Loucy (cell line): ENCODE measurements around the gene TBC1D24.

Experiments
- H2AFZ ChIP-seq: fragments of 200-600 bp; sonication (generic); 2 replicates; pipeline ENCODE4 v1.6.0; 2016; ENCODE audit warnings: antibody characterized with exemption, mild to moderate bottlenecking, low read length, moderate library complexity
- H3F3A ChIP-seq: fragments of 200-600 bp; 2 replicates; pipeline ENCODE4 v1.6.0; 2016; ENCODE audit warnings: antibody characterized with exemption, low read depth, mild to moderate bottlenecking
- H3K27me3 ChIP-seq: fragments of 200-600 bp; sonication (generic); 2 replicates; pipeline ENCODE4 v1.6.1; 2014; ENCODE audit warnings: low read length, mild to moderate bottlenecking; ENCODE audit not compliant: insufficient read depth, poor library complexity, severe bottlenecking
- H3K36me3 ChIP-seq: fragments of 200-600 bp; sonication (generic); 2 replicates; pipeline ENCODE4 v1.6.1; 2016; ENCODE audit warnings: low read length; ENCODE audit not compliant: insufficient read depth
- H3K4me1 ChIP-seq: fragments of 200-600 bp; sonication (generic); 2 replicates; pipeline ENCODE4 v1.5.1; 2014; ENCODE audit warnings: low read length, mild to moderate bottlenecking; ENCODE audit not compliant: insufficient read depth, poor library complexity, severe bottlenecking
- H3K4me2 ChIP-seq: fragments of 200-600 bp; sonication (generic); 2 replicates; pipeline ENCODE4 v1.6.0; 2014; ENCODE audit warnings: antibody characterized with exemption, low read length, low read depth, mild to moderate bottlenecking; ENCODE audit not compliant: poor library complexity, severe bottlenecking
- H3K4me3 ChIP-seq: fragments of 200-600 bp; sonication (generic); 2 replicates; pipeline ENCODE4 v1.5.1; 2014; ENCODE audit warnings: low read length, mild to moderate bottlenecking, mixed read lengths; ENCODE audit not compliant: poor library complexity, severe bottlenecking
- H3K79me2 ChIP-seq: fragments of 200-600 bp; sonication (generic); 2 replicates; pipeline ENCODE4 v1.6.1; 2014; ENCODE audit warnings: low read length; ENCODE audit not compliant: insufficient read depth
- H3K9ac ChIP-seq: fragments of 200-600 bp; sonication (generic); 2 replicates; pipeline ENCODE4 v1.6.0; 2014; ENCODE audit warnings: mild to moderate bottlenecking, low read depth, low read length, moderate library complexity; ENCODE audit not compliant: poor library complexity, severe bottlenecking
- H3K9me2 ChIP-seq: fragments of 200-600 bp; sonication (generic); replicated peaks from 2 replicates; pipeline ENCODE4 v1.6.1; 2016; ENCODE audit warnings: low read depth, low read length, mixed read lengths
- H3K9me3 ChIP-seq: fragments of 200-600 bp; sonication (generic); 2 replicates; pipeline ENCODE4 v1.6.1; 2014; ENCODE audit warnings: mild to moderate bottlenecking, antibody characterized with exemption, low read length, low read depth; ENCODE audit not compliant: insufficient read depth
- H4K20me1 ChIP-seq: fragments of 200-600 bp; sonication (generic); 2 replicates; pipeline ENCODE4 v1.6.0; 2014; ENCODE audit warnings: antibody characterized with exemption, low read length, mild to moderate bottlenecking; ENCODE audit not compliant: insufficient read depth, poor library complexity, severe bottlenecking
- EZH2phosphoT487 ChIP-seq: fragments of 200-600 bp; IDR thresholded peaks from 2 replicates; pipeline ENCODE4 v1.6.1; 2018; ENCODE audit warnings: antibody characterized with exemption, mild to moderate bottlenecking, moderate library complexity, borderline replicate concordance
- TF ChIP-seq, protein P1 (sequence below): fragments of 200-600 bp; sonication (generic); conservative IDR thresholded peaks from 2 replicates; pipeline ENCODE4 v1.5.1; 2014; ENCODE audit warnings: mild to moderate bottlenecking, antibody characterized with exemption, low read length

The TBC1D24 gene

DNA sequence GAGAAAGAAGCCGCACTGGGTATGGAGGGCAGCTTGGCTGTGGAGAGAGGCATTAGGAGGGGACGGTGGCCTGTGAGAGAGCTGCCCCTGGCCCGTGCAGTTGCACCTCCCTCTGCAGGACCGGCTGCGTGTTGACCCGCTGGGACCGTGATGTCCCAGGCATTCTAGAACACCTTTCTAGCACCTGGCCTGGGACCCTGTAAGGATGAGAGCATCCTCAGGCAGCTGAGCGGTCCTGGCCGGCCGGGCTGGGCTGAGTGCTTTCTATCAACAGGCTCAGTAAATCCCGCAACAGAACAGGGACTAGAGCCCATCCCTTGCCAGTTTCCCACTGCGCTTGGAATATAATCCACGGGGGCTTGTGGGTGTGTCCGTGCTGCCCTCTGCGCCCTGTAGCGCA lies 14.7 kb downstream of the TBC1D24 start:
- Histone ChIP-seq H3K9me2 (no peaks in the 10 kb centered on the region), H3K79me2 (peaks cover 9% of the 10 kb centered on the region; the same call in 1 of the 2 replicates), H3K4me2 (no peak overlapping the region), H3F3A (no peaks in the 10 kb centered on the region), H3K4me1 (no peaks in the 10 kb centered on the region), H3K9ac (no peak overlapping the region), H3K27me3 (no peaks in the 10 kb centered on the region), H3K4me3 (no peak overlapping the region), H3K9me3 (no peaks in the 10 kb centered on the region), H4K20me1 (peaks cover 3% of the 10 kb centered on the region), H2AFZ (no peak overlapping the region), H3K36me3 (no peaks in the 10 kb centered on the region)
- TF ChIP-seq EZH2phosphoT487: no peak
- TF ChIP-seq, protein P1, sequence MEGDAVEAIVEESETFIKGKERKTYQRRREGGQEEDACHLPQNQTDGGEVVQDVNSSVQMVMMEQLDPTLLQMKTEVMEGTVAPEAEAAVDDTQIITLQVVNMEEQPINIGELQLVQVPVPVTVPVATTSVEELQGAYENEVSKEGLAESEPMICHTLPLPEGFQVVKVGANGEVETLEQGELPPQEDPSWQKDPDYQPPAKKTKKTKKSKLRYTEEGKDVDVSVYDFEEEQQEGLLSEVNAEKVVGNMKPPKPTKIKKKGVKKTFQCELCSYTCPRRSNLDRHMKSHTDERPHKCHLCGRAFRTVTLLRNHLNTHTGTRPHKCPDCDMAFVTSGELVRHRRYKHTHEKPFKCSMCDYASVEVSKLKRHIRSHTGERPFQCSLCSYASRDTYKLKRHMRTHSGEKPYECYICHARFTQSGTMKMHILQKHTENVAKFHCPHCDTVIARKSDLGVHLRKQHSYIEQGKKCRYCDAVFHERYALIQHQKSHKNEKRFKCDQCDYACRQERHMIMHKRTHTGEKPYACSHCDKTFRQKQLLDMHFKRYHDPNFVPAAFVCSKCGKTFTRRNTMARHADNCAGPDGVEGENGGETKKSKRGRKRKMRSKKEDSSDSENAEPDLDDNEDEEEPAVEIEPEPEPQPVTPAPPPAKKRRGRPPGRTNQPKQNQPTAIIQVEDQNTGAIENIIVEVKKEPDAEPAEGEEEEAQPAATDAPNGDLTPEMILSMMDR: no peak

DNA sequence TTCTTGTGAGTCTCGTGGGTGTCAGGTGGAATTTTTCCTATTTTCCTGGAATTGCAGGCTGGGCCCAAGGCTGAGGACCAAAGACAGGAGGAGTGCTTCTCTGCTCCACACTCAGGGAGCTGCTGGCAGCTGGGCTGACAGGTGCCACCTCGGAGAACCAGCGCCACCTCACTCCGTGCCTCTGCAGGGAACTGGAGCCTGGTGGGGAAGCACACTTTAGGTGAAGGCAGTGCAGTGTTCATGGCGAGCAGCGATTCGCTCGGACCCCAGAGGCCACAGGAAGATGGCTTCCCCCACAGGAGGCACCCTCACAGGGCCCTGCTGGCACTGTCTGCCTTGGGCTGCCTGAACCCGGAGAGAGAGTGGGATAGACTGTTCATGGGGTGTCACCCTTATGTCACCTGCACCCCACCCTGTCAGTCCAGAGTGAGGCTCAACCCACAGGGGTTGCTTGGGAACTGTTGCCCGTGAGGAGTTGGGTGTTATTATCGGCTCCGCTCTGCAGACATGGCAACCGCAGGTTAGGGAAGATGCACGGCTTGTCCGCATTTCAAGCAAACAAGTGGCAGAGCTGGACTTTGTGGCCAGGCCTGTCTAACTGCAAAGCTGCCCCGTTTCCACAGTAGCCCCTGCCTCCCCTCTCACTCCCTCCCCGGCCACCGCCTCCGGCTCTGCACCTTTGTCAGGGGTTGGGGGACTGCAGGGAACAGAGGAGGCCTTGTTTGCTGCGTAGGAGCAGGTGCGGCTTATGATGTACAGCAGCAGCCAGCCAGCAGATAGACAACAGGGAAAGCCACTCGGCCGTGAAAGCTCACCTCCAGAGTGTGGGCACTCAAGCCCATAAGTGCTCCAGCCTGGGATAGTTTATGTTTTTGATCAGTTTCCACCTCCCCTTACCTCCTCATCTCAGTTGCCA lies 15.5 kb downstream of the TBC1D24 start:
- Histone ChIP-seq H3K4me3 (no peak overlapping the region), H3K79me2 (peaks cover 9% of the 10 kb centered on the region; the same call in 1 of the 2 replicates), H3F3A (no peaks in the 10 kb centered on the region), H3K36me3 (no peaks in the 10 kb centered on the region), H3K4me2 (no peak overlapping the region), H2AFZ (no peak overlapping the region), H3K9me3 (no peaks in the 10 kb centered on the region), H3K9ac (no peak overlapping the region), H3K9me2 (no peaks in the 10 kb centered on the region), H4K20me1 (peaks cover 3% of the 10 kb centered on the region), H3K27me3 (no peaks in the 10 kb centered on the region), H3K4me1 (no peaks in the 10 kb centered on the region)
- no peak for TF ChIP-seq EZH2phosphoT487
- TF ChIP-seq, protein P1: no peak

GRCh38 chr16:2492292-2492691 lies 17.4 kb downstream of the TBC1D24 start:
- no peak overlapping the region for H3K4me2 ChIP-seq
- H4K20me1 ChIP-seq: peaks cover 3% of the 10 kb centered on the region
- H2AFZ ChIP-seq: no peak overlapping the region
- no peaks in the 10 kb centered on the region for H3K27me3 ChIP-seq
- H3K9ac ChIP-seq: no peak overlapping the region
- no peaks in the 10 kb centered on the region for H3K9me3 ChIP-seq
- no peak overlapping the region for H3K4me3 ChIP-seq
- TF ChIP-seq, protein P1: no peak
- no peak for TF ChIP-seq EZH2phosphoT487
- no peaks in the 10 kb centered on the region for H3K4me1 ChIP-seq
- H3F3A ChIP-seq: no peaks in the 10 kb centered on the region
- peaks cover 5% of the 10 kb centered on the region; the same call in 1 of the 2 replicates for H3K79me2 ChIP-seq
- H3K36me3 ChIP-seq: no peaks in the 10 kb centered on the region; the same call in 1 of the 2 replicates
- H3K9me2 ChIP-seq: no peaks in the 10 kb centered on the region
